Breast epithelium (tissue), 4 donors: Measurements from ENCODE around the gene CRTC3. TPM values are rescaled to one million over a fixed set of nuclear protein-coding genes. Genes with fewer than 3 reads are reported as not detected.
A peak's percentile ranks its signal among the peaks of the same experiment; 100 is the strongest.

ENCODE experiments used
- DNase-seq, 2 donors: peaks; one replicate each; pipeline ENCODE4 v3.0.0-alpha.2; 2019; ENCODE audit warnings: low spot score in 2 of 2
- H3K27ac ChIP-seq, 2 donors: fragments of 200-600 bp; sonication (generic) in 1 of 2; one replicate each; pipeline ENCODE4 v1.5.1; 2016 to 2019; ENCODE audit warnings: mild to moderate bottlenecking in 1 of 2
- H3K27me3 ChIP-seq, 2 donors: fragments of 200-600 bp; sonication (generic) in 1 of 2; one replicate each; pipeline versions ENCODE4 v1.5.1 to v1.6.0; 2017 to 2019; ENCODE audit warnings: control low read depth in 1 of 2, mild to moderate bottlenecking in 1 of 2
- H3K36me3 ChIP-seq: fragments of 200-600 bp; one replicate; pipeline ENCODE4 v1.5.1; 2019
- H3K4me1 ChIP-seq, 2 donors: fragments of 200-600 bp; sonication (generic); one replicate each; pipeline ENCODE4 v1.5.1; 2016 to 2019; ENCODE audit warnings: control low read depth in 1 of 2
- H3K4me3 ChIP-seq, 3 donors: fragments of 200-600 bp; sonication (generic); 1 replicate in 2 of 3; 2 replicates in 1 of 3; pipeline ENCODE4 v1.5.1; 2016 to 2019; ENCODE audit warnings: mild to moderate bottlenecking in 3 of 3, moderate library complexity in 2 of 3
- H3K9me3 ChIP-seq, 2 donors: fragments of 200-600 bp; sonication (generic) in 1 of 2; one replicate each; pipeline ENCODE4 v1.5.1; 2016 to 2019; ENCODE audit warnings: control low read depth in 1 of 2
- CTCF ChIP-seq, 3 donors: fragments of 450-650 bp; IDR thresholded peaks; one replicate each; pipeline ENCODE4 v1.5.1; 2016 to 2017; ENCODE audit warnings: antibody characterized with exemption in 3 of 3, mild to moderate bottlenecking in 3 of 3, moderate library complexity in 3 of 3
- POLR2A ChIP-seq: fragments of 450-650 bp; IDR thresholded peaks from one replicate; pipeline ENCODE4 v1.6.1; 2016; ENCODE audit warnings: antibody characterized with exemption, mild to moderate bottlenecking, moderate library complexity
- POLR2AphosphoS5 ChIP-seq, 3 donors: sonication (generic); formaldehyde crosslinking; IDR thresholded peaks; one replicate each; pipeline ENCODE4 v1.6.1; 2017; ENCODE audit warnings: antibody characterized with exemption in 3 of 3
- intact Hi-C: fragments of 100-400 bp; cut with DNase I; formaldehyde crosslinking; loops from one replicate; pipeline ENCODE4 v1.15.1; 2023; ENCODE audit warnings: low total_unique reads
- total RNA-seq, 3 donors: library from RNA; depleted of rRNA; stranded (reverse); fragments of >200 nt; gene quantifications; one replicate each; pipeline ENCODE4 v1.1.0, GENCODE V29; 2016

CRTC3 gene
- 10 to 100 TPM; 29.4 to 40.6 (median 36.2) TPM for total RNA-seq

GRCh38 chr15:90529371-90530249, at the start of gene CRTC3:
TSS of gene CRTC3 (plus strand) at chr15:90529923. CDS start at chr15:90530072, 149 bp downstream.
- no peaks in the 10 kb centered on the region for H3K27me3 ChIP-seq
- no peak for TF ChIP-seq POLR2A
- no peak for TF ChIP-seq CTCF (IDR thresholded peaks at IDR 0.05)
- TF ChIP-seq POLR2AphosphoS5 (IDR thresholded peaks at IDR 0.05): peak in 1 of 3 donors; percentile 54
- no peaks in the 10 kb centered on the region for H3K36me3 ChIP-seq
- no peaks in the 10 kb centered on the region for H3K9me3 ChIP-seq
- DNase-seq: peak; percentile 20 to 52
- H3K27ac ChIP-seq: peak within 1 kb of the TSS; percentile 91 to 99
- H3K4me1 ChIP-seq: no peaks in the 10 kb centered on the region
- intact Hi-C loops: loop anchor here (10.0 kb wide), 1 partner anchor 65 kb away; no protein-coding TSS in a partner anchor
- H3K4me3 ChIP-seq: peak within 1 kb of the TSS; percentile 68 to 99 (median 82)

- Histone ChIP-seq H3K36me3 (no peaks in the 10 kb centered on the region), H3K4me3 (no peak overlapping the region), H3K27ac (peak overlapping the region; percentile 30 to 58), H3K27me3 (no peaks in the 10 kb centered on the region), H3K9me3 (no peaks in the 10 kb centered on the region), H3K4me1 (peaks cover 0 to 4% of the 10 kb centered on the region in 2 donors)
- intact Hi-C loops: no loop called here
- no peak for DNase-seq
- TF ChIP-seq CTCF (IDR thresholded peaks at IDR 0.05): no peak
- no peak for TF ChIP-seq POLR2A
- no peak for TF ChIP-seq POLR2AphosphoS5 (IDR thresholded peaks at IDR 0.05)
Observed at GRCh38 chr15:90481023-90481422, 48.7 kb upstream of the CRTC3 start.

GRCh38 chr15:90482124-90483011, 47.4 kb upstream of the CRTC3 start:
- H3K27ac ChIP-seq: peak overlapping the region; percentile 28 to 58
- peak; percentile 71 to 77 (median 75) for TF ChIP-seq CTCF (IDR thresholded peaks at IDR 0.05)
- no peak for TF ChIP-seq POLR2A
- TF ChIP-seq POLR2AphosphoS5 (IDR thresholded peaks at IDR 0.05): peak in 1 of 3 donors; percentile 19
- H3K36me3 ChIP-seq: no peaks in the 10 kb centered on the region
- no peaks in the 10 kb centered on the region for H3K9me3 ChIP-seq
- intact Hi-C loops: no loop called here
- peaks cover 0 to 4% of the 10 kb centered on the region in 2 donors for H3K4me1 ChIP-seq
- no peak overlapping the region for H3K4me3 ChIP-seq
- DNase-seq: no peak
- H3K27me3 ChIP-seq: no peaks in the 10 kb centered on the region

- Histone ChIP-seq H3K36me3 (no peaks in the 10 kb centered on the region), H3K4me3 (no peak overlapping the region), H3K27ac (peak overlapping the region in 1 of 2 donors; percentile 58), H3K27me3 (no peaks in the 10 kb centered on the region), H3K9me3 (no peaks in the 10 kb centered on the region), H3K4me1 (peaks cover 0 to 4% of the 10 kb centered on the region in 2 donors)
- no peak for TF ChIP-seq CTCF (IDR thresholded peaks at IDR 0.05)
- no peak for TF ChIP-seq POLR2AphosphoS5 (IDR thresholded peaks at IDR 0.05)
- no peak for TF ChIP-seq POLR2A
- no peak for DNase-seq
- intact Hi-C loops: no loop called here
Observed at GRCh38 chr15:90483012-90483307, 46.8 kb upstream of the CRTC3 start.
